ENCODE measurements around the gene LCLAT1.

Gene LCLAT1

DNA sequence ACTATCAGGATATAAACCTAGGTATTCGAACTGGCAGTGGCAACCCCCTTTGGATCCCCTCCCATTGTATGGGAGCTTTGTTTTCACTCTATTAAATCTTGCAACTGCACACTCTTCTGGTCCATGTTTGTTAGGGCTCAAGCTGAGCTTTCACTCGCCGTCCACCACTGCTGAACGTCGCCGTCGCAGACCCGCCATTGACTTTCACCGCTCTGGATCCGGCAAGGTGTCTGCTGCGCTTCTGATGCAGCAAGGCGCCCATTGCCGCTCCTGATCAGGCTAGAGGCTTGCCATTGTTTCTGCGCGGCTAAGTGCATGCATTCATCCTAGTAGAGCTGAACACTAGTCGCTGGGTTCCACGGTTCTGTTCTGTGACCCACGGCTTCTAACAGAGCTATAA, 69.1 kb downstream of the LCLAT1 start:
- DNase-seq (ENCODE audit: low spot score), result no peak

DNA sequence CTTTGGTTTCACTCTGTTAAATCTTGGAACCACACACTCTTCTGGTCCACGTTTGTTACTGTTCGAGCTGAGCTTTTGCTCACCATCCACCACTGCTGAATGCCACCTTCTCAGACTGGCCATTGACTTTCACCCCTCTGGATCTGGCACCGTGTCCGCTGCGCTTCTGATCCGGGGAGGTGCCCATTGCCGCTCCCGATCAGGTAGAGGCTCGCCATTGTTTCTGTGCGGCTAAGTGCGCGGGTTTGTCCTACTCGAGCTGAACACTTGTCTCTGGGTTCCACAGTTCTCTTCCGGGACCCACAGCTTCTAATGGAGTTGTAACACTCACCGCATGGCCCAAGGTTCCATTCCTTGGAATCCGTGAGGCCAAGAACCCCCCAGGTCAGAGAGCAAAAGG, 72.8 kb downstream of the LCLAT1 start:
- DNase-seq (ENCODE audit: low spot score), result no peak

DNA sequence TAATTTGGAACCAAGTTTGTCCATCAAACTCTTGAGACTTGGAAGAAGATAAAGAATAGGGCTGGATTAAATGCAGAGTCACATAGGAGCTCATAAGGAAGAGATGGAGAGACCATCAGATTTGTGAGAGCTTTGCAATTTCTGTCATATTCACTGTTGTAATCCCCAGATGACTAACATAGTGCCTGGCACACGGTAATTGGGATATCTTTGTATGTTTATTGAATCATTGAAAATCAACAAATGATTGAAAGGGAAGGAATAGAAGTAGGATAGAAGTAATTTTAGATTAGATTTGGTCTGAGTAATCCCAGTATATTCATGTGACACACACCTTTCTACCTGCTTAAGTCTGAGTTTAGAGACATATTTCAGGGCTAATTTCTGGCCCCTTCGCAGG, 75.4 kb downstream of the LCLAT1 start:
- no peak for DNase-seq (ENCODE audit: low spot score)

DNA sequence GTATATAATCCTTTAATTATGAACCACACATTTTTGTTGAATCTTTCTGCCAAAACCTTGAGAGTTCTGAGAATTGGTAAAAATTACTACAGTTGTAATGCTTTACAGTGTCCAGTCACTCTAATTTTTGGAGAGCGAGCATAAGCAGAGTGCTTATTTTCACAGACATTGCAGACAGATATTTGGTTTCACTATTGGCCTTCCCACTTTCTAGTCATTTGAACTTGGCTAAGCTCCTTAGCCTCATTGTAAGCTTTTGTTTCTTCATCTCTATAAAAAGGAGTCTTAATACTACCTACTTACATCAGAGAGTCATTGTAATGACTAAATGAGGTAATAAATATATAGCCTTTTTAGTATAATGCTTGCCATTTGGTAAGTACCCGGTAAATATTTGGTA, 80.4 kb downstream of the LCLAT1 start:
- no peak for DNase-seq (ENCODE audit: low spot score)

DNA sequence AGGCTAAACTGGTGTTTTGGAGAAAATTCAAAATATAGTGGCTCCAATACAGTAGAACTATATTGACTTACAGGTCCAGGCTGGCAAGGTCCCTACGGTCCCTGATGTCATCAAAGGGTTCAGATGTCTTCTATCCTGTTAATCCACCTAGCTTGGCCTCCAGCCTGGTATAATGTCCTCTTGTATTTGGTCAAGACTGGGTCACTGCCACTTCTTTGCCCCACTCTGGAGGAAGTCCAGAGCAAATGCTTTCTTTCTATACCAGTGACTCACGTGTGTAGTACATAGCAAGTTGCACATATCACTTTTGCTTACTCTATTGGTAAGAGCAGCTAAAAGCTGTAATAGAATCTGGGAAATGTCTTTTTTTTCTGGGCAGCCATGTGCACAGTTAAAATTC, 80.8 kb downstream of the LCLAT1 start:
- no peak for DNase-seq (ENCODE audit: low spot score)

DNA sequence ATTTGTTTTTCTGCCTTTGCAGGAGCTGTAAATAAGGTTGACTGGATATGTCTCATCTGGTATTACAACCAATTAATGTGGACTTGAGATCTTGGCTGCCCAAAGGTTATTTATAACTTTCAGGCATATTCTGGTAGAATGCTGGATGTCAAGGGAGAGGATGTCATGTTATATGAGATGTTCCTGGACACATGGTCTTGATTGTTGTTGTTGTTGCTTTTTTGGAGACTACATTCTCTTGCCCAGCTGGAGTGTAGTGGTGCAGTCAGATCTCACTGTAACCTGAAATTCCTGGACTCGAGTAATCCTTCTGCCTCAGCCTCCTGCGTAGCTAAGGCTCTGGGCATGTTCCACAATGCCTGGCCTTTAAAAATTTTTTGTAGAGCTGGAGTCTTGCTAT, 83.3 kb downstream of the LCLAT1 start:
- DNase-seq (ENCODE audit: low spot score), result no peak

DNA sequence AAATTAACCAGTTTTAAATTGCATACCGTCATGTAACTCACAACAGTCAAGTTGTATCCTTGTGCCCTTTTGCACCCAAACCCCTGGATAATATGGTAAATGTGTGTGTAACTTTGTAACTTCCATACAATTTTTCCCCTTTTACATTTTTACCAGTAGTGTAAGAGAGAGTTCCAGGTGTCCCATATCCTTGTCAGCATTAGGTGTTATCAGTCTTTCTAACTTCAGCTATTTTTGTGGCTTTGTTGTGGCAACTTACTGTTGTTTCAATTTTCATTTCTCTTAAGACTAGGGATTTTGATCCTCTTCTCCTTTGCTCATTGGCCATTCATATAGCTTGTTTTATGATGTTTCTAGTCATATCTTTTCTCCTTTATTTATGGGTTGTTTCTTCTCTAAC, 94.6 kb downstream of the LCLAT1 start:
- no peak for DNase-seq (ENCODE audit: low spot score)

DNA sequence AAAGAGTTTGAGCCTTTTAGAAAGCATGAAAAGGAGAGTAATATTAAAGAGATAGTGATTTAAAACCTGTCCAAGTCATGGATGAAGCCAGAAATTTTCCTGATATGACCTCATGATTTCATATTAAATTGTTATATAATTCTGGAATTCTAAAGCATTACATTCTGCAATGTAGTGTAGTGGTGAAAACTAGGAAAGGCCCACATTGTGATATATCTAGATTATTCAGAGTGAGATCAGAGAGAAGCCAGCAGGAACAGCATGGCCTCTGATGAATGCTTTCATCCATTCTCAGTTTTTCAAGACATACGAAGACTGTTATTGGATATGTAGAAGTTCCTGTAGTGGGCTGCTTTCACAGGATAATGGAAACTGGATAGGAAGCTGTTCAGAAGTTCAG, 98.8 kb downstream of the LCLAT1 start:
- no peak for DNase-seq (ENCODE audit: low spot score)

DNA sequence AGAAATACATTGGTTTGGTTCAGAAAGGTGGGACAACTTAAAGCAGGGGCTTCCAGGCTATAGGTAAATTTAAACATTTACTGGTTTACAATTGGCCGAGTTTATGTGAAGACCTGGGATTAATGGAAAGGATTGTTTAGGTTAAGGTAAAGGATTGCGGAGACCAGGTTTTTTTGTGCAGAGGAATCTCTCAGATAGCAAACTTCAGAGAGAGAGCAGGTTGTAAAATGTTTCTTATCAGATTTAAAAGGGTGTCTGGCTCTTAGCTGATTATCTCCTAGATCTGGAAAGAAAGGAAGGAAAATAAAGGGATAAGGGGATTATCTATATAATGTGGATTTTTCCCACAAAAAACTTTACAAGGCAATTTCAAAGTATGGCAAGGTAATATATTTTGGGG, 101.3 kb downstream of the LCLAT1 start:
- DNase-seq (ENCODE audit: low spot score), result no peak

DNA sequence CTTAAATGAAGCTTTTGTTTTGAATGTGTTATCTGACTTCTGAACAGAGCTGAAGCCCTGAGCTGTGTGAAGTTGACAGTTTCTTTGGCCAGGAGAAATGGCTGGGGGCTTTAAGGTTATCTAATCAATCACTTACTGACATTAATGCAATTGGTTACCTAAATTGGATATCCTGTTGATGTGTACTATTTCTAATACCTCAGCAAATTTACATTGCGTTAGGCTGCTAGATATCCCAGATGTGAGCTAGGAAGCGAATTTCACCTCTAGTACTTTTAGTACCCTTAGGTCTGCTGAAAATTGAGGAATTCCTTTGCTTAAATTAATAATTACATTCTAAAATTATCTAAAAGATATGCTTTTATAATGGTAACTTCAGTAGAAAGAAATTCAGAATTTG, 102.0 kb downstream of the LCLAT1 start:
- DNase-seq (ENCODE audit: low spot score), result no peak

DNA sequence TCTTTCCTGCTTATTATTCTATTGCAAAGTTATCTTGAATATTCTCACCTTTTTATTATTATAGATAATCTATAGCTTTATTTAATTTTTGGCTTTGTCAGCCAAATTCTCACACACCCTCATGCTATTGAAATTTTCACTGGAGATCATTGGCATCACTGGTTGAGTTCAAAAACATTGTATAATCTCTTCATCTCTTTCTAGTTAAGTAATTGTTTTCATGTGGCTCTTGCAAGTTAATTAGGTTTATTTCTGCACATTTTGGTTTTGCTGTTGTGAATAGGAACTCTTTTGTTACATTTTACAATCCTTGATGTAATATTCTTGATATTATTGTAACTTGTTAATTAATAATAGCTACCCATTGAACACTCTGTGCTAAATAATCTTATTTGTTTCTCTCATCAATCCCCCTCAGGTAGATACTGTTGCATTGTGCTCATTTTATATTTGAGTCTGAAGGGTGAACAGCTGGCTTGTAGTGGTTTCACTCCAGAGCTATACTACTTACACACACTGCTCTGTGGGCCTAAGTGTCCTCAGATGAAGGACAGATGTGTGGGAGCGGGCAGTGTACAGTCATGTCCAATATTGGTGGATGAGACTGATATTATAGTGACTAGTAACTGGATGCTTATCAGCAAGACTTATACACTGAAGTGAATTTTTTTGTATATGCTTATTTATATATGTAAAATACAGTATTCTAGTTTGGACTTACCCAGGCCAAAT, 112.7 kb downstream of the LCLAT1 start:
- no peak for DNase-seq (ENCODE audit: low spot score)

DNA sequence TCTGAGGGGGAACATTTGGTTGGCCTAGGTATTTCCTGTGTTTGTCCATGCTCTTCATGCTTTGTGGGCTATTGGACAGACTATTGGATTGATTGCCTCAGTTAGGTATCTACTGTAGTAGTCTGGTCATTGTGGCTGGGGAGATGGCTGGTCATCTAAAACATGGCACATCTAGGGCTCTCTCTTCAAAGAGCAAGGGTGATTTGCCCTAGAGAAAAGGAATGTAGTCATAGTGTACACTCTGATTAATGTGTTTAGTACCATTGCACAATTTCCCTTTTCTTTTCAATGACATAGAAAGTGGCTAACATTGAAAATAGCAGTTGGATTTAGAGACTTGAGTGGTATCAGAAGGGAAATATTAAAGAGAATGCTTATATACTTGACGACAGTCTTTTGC, 114.3 kb downstream of the LCLAT1 start:
- no peak for DNase-seq (ENCODE audit: low spot score)

DNA sequence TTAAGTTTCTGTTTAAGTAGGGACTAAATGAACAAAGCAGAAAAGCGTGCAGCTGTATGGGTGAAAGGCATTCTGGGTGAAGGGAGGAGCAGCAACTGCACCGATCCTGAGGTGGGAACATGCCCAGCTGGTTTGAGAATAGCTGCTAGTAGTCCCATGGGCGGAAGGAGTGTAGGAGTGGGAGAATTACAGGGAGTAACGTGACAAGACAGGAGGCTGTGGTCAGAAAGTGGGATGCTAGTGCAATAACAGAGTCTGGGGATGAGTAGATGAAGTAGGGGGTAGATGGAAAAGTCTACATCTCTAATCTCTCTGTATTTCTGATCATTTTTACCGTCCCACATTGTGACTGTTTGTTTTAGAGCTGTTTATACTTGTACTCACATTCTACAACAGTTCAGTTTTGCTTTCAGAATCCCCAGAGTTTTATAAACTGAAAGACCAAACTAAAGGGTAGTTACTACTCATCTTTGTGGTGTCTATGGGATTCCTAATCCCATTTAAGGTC, 118.9 kb downstream of the LCLAT1 start:
- no peak for DNase-seq (ENCODE audit: low spot score)

DNA sequence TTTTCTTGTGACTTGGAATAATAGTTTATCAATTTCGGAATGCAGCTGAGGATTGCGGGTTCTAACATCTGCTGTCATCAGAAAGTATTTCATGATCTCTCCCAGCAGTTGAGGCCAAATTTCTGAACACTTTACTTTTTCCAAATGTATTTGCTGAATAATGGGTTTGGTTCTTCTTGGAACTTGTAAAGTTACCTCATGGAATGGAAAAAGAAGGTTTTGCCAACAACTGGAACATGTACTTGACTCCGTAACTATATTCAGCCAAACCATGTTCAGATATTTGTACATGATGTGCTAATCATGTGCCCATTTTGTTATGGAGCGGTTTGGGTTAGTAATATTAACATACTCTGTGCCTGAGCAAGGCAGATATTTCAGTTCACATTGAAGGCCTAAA, 119.6 kb downstream of the LCLAT1 start:
- no peak for DNase-seq (ENCODE audit: low spot score)

DNA sequence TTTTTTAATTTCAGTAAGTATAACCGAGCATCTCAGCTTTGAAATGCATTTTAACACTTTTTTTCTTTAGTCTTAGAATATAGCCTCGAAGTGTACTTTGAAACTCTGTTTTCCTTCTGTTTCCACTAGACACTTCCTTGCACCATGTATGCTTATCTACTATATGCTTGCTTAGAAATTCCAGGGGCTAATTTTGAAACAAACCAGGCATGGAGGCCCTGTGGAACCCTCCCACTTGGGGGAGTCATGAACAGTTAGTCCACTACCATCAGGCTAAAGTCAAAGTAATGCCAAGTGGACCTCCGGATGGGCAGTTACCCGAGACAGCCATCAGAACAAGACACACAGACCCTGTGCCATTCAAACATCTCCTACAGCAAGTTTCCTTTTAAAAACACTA, 120.3 kb downstream of the LCLAT1 start:
- no peak for DNase-seq (ENCODE audit: low spot score)

DNA sequence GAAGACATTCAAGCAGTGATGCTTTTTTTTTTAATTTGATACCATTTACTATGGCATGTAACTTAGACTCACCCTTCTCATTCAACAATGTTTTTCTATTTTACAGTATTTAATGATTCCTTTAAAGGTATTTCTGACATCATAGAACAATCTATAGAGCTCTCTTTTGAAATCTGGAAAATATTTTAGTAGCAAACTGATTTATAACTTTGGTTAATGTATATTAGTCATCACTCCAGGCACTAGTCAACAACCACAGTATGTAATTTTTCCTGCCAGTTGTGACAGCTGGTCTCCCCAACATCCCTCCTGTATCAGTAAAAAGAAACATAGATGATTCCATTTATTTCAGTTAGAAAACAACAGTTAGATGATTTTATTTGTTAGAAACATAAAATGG, 122.9 kb downstream of the LCLAT1 start:
- no peak for DNase-seq (ENCODE audit: low spot score)

DNA sequence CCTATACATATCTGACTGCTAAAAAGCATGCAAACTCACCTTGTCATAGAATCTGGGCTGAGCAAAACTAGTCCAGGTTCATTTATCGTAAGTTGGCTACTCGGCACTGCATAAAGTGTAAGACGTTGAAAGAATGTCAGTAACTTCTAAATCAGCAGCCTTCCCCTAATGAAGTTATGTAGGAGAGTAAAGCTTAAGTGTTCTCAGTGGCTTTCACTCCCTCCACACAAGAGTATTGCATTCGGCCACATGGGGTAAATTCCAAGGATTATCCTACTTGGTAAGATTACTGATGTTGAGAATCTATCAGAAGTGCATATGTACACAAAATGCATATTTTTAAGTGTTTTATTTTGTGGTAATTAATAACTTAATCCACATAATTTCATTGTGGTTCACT, 130.1 kb downstream of the LCLAT1 start:
- no peak for DNase-seq (ENCODE audit: low spot score)

DNA sequence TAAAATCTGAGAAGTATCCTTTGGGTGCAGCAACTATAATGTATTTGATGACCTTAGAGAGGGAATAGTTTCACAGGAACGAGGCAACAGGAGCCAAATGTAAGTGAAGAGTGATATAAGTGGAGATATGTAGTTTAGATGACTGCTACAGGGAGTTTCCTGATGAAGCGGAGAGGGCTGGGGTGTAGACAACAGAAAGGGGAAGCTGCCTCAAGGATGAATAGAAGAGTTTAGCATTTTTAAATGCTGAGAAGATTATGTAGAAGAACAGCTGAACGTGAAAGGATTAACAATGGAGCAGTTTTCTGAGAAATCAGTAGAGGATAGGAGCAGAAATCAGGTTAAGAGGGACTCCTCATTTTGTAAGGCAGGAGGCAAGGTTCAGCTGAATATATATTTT, 133.3 kb downstream of the LCLAT1 start:
- DNase-seq (ENCODE audit: low spot score), result no peak

DNA sequence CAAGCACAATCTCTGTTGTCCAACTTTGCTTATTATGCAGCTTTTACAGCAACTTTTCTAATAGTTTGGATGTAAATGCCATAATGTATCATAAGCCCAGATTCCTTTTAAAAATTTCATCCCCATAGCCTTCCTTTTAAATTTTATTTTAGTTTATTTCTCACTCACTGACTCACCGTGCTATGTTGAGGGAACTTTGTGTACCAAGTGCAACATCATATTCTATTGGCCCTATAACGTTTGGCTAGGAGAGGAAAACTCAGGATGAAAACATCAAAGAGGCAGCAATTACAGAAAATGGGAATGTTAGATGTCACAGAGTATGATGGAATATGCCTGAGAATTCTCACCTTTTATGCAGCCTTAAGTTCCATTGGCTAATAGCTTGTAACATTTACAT, 135.5 kb downstream of the LCLAT1 start:
- no peak for DNase-seq (ENCODE audit: low spot score)

DNA sequence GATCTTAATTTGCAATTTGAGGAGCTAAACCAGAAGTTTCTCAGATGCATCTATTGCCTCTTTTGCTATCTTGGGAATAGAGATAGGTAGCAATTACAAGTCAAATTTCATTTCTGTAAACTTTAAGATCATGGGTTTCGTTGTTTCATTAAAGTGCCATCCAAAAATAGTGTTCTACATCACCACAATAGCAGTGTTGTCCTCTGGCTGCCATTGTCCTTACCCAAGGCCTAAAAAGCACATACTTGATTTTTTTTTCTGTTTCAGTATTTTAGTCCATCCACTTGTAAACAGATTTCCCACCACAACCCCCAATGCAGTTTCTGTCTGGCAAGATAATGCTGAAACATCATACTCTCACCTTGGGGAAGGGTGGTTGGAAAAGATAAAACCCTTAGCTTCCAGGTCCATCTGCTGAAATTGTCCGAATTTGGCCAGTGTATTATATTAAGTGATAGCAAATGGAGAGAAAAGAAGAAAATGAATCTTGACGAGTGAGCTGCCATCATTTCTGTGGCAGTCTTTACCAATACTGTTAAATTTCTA, 136.2 kb downstream of the LCLAT1 start:
- no peak for DNase-seq (ENCODE audit: low spot score)

DNA sequence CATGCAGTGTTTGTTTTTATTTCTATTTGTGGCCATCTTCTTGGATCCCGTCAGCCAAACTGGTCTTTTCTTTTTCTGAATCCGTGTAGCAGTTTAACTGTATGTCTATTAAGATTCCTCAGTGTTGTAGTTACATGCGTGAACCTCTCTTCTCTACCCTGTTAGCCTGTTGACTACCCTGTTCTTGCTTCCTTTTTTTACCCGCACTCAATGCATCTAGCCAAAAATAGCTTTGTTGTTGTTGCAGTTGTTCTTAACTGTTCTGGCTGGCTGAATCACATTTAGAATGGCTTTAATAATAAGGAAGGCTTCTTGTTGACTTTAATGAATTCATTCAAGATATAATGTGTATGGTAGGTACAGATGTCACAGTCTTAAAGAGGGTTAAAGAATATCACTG, 137.1 kb downstream of the LCLAT1 start:
- no peak for DNase-seq (ENCODE audit: low spot score)

DNA sequence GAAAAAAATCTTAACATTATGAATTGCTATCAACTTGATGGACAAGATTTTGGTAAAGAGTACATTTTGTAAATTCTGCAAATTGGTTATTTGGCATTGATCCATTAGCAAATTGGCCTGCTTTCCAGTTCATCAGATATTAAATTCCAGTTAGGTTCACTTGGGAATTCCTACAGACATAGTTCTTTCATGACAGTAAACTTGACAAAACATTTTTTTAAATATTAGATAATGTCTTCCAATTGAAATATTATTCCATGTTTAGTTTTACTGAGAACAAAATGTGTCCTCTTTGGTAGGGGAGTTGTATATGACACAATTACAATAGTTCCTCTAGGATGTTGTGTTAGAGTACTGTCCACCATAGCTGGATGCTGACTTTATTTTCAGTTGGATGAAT, 141.9 kb downstream of the LCLAT1 start:
- DNase-seq (ENCODE audit: low spot score), result no peak

DNA sequence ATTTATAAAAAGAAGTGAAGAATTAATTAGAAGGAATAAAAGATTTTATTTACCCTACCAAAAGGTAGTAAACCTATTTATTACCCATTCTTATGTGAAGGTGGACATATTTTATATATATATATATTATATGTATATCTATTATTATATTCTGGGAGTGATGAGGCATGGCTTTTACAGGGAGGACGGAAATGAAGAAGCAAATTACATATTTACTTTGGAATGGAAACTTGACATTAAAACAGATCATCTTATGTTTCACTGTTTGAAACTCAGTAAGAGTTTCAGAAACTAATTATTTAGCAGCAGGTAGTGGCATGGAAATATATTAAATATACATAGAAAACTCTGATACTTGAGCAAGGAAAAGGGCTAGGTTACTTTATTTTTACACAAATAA, 143.4 kb downstream of the LCLAT1 start:
- no peak for DNase-seq (ENCODE audit: low spot score)

DNA sequence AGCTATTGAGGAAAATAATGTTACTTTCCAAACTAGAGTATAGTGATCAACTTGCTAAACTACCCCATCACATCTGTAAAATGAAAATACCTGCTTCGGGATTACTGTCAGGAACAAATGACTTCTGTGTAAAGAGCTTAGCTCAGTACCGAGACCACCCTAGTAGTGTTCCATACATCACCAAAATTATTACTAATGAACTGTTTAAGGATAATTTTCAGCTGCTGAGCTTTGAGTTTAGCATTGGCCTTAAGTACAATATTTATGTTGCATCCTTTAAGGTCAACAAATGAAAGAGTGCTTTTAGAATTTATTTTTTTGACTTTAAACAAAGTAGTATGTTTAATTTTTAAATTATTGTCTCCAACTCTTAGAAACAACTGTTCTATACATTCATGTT, 144.1 kb downstream of the LCLAT1 start:
- DNase-seq (ENCODE audit: low spot score), result no peak
